ENCODE measurements around the gene CST5.
A peak's percentile ranks its signal among the peaks of the same experiment; 100 is the strongest.

The CST5 gene

DNA sequence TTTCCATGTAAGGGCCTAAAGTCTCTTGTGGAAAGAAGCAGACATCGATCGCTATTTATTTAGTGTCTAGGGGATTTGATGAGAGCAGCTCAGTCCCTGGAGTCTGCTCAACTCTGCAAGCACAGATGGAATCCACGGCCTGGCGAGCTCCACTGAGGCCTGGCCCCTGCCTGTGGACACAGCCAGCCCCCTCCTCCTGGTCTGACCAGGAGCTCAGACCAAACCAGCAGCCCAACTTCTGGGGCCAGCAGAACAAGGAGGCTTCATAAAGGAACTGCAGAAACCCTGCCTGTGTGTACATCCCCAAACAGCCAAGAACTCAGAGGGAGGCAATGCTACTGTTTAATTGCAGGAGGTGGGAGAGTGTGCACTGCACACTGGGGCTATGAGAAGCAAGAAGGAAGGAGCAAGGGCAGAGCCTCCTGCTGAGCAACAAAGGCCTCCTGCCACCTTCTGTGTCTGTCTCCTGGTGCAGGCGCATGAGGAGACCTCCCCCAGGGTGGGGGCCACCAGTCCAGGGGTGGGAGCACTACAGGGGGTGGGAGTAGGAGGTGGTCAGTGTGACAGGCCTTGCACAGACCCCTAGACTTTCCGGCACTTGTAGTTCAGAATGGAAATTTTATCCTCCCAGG lies 3.8 kb downstream of the CST5 start:
- TF ChIP-seq, protein P1, sequence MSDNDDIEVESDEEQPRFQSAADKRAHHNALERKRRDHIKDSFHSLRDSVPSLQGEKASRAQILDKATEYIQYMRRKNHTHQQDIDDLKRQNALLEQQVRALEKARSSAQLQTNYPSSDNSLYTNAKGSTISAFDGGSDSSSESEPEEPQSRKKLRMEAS (IDR thresholded peaks at IDR 0.05; ENCODE audit: low read depth, low read length) = no peak
- TF ChIP-seq POLR2A (IDR thresholded peaks at IDR 0.05; ENCODE audit: extremely low read depth, insufficient read length) (no peak), MYC (IDR thresholded peaks at IDR 0.05; ENCODE audit: low read depth, low read length) (no peak)
- TF ChIP-seq, protein P2, sequence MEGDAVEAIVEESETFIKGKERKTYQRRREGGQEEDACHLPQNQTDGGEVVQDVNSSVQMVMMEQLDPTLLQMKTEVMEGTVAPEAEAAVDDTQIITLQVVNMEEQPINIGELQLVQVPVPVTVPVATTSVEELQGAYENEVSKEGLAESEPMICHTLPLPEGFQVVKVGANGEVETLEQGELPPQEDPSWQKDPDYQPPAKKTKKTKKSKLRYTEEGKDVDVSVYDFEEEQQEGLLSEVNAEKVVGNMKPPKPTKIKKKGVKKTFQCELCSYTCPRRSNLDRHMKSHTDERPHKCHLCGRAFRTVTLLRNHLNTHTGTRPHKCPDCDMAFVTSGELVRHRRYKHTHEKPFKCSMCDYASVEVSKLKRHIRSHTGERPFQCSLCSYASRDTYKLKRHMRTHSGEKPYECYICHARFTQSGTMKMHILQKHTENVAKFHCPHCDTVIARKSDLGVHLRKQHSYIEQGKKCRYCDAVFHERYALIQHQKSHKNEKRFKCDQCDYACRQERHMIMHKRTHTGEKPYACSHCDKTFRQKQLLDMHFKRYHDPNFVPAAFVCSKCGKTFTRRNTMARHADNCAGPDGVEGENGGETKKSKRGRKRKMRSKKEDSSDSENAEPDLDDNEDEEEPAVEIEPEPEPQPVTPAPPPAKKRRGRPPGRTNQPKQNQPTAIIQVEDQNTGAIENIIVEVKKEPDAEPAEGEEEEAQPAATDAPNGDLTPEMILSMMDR (IDR thresholded peaks at IDR 0.05; ENCODE audit: low read depth, low read length) = no peak
- peak; percentile 25 for DNase-seq (ENCODE audit: low read depth)

DNA sequence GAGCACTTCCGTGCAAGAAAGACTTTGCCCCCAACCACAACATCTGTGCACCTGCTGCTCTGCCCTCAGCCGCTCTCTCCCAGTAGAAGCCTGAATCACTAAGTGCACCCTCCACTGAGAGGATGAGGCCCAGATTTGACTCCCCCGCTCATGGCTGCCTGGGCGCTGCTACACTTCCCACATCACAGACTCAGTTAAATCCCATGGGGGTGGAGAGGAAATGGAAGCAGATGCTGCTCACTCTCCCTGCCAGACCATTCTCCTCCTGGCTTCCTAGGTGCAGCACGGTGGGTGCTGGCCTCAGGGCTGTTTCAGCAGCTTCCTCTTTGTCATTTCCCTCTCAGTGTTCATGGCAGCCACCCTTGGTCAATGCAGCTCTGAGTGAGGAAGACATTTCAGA lies 4.8 kb downstream of the CST5 start:
- no peak overlapping the region for H3K4me3 ChIP-seq (ENCODE audit: low read depth, low read length)
- DNase-seq (ENCODE audit: low read depth) = peak; percentile 90
- TF ChIP-seq MYC (IDR thresholded peaks at IDR 0.05; ENCODE audit: low read depth, low read length) (no peak), POLR2A (IDR thresholded peaks at IDR 0.05; ENCODE audit: extremely low read depth, insufficient read length) (no peak)
- TF ChIP-seq, protein P2 (IDR thresholded peaks at IDR 0.05; ENCODE audit: low read depth, low read length) = no peak
- TF ChIP-seq, protein P1 (IDR thresholded peaks at IDR 0.05; ENCODE audit: low read depth, low read length) = no peak

More for the DNA sequence above, 3.8 kb downstream of the CST5 start:
- H3K4me3 ChIP-seq (ENCODE audit: low read depth, low read length) = no peak overlapping the region

DNA sequence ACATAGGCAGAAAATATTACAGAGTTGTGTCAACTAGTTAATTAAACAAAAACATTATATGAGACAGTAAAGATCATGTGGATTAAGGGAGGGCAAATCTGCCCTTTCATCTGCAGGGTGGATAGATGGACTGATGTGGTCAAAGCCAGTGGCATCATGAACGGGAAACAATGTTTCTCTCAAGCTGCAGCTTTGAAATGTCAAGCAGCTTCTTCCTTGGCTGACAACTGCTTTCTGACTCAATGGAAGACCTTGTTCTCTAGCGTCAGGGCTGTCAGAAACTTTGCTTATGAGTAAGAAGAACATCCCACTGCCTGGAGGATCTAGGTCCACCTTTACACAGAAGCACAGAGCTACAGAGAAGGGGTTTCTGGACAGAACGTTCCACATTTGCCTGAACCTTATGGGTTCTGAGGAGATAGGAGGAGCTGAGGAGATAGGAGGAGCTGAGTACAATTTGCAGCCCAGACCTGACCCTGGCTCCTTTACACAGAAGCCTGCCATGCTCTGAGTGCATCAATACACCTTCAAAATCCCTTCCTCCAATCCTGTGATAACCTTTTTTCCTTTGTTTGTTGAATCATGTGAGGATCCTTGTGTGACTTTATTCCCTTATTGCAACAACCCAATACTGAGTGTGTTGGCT lies 6.1 kb downstream of the CST5 start:
- no peak overlapping the region for H3K4me3 ChIP-seq (ENCODE audit: low read depth, low read length)
- DNase-seq (ENCODE audit: low read depth) = no peak
- TF ChIP-seq, protein P2 (IDR thresholded peaks at IDR 0.05; ENCODE audit: low read depth, low read length) = no peak
- no peak for TF ChIP-seq POLR2A (IDR thresholded peaks at IDR 0.05; ENCODE audit: extremely low read depth, insufficient read length)
- TF ChIP-seq MYC (IDR thresholded peaks at IDR 0.05; ENCODE audit: low read depth, low read length) = no peak
- TF ChIP-seq, protein P1 (IDR thresholded peaks at IDR 0.05; ENCODE audit: low read depth, low read length) = no peak

DNA sequence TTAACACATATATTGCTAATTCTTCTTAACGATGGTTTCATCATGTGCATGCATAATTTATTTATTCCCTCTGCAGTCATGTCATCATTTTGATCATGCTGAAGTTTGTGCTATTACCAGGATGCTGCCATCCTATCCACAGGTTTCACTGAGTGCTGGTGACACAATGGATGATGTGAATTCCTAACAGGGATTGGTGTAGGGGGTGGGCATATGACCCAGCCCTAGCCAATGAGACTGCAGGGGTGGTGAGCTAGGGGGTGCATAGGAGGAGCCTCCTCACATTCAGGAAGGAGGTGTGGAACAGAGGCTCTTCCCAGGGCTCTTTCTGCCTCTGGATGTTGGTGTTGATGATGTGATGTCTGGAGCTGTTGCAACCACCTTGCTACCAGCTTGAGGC lies 7.5 kb downstream of the CST5 start:
- TF ChIP-seq, protein P2 (IDR thresholded peaks at IDR 0.05; ENCODE audit: low read depth, low read length) = no peak
- no peak for TF ChIP-seq POLR2A (IDR thresholded peaks at IDR 0.05; ENCODE audit: extremely low read depth, insufficient read length)
- TF ChIP-seq, protein P1 (IDR thresholded peaks at IDR 0.05; ENCODE audit: low read depth, low read length) = no peak
- TF ChIP-seq MYC (IDR thresholded peaks at IDR 0.05; ENCODE audit: low read depth, low read length) = no peak
- H3K4me3 ChIP-seq (ENCODE audit: low read depth, low read length) = no peak overlapping the region
- DNase-seq (ENCODE audit: low read depth) = no peak

DNA sequence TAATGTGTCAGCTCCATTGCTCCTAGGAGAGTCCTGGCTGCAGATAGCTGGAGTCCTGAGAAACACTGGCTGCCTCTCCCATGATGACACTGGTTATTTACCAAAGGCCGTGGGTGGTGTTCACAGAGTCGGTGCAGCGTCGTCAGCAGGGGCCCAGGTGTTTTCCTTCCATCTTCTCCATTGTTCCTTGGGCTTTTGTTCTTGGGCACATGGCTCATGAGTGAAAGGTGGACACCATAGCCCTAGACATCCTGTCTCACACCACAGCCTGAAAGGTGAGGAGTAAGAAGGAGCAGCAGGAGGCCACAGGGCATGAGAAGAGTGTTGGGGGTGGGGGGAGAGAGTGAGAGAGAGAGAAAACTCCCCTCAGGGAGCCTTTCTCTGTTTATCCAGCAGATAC lies 9.1 kb downstream of the CST5 start:
- TF ChIP-seq, protein P1 (IDR thresholded peaks at IDR 0.05; ENCODE audit: low read depth, low read length) = no peak
- TF ChIP-seq MYC (IDR thresholded peaks at IDR 0.05; ENCODE audit: low read depth, low read length) (no peak), POLR2A (IDR thresholded peaks at IDR 0.05; ENCODE audit: extremely low read depth, insufficient read length) (no peak)
- TF ChIP-seq, protein P2 (IDR thresholded peaks at IDR 0.05; ENCODE audit: low read depth, low read length) = no peak
- no peak overlapping the region for H3K4me3 ChIP-seq (ENCODE audit: low read depth, low read length)
- DNase-seq (ENCODE audit: low read depth) = no peak
